HFFc6 (cell line): ENCODE results near the gene MRPL22. TPM values are rescaled to one million over a fixed set of nuclear protein-coding genes. Genes with fewer than 3 reads are reported as not detected.
A peak's percentile ranks its signal among the peaks of the same experiment; 100 is the strongest.
"Not testable (repeated sequence)": the region's sequence is repeated elsewhere in the genome, so short reads cannot be mapped to it uniquely, and the experiment has no call there.

Experiments
- DNase-seq: peaks from one replicate; pipeline ENCODE4 v3.0.0-alpha.2; 2018
- H3K27ac Mint-ChIP-seq: 2 replicates; pipeline ENCODE4 v1.8.0; 2020; ENCODE audit warnings: mild to moderate bottlenecking, mixed read lengths
- H3K27me3 Mint-ChIP-seq: 2 replicates; pipeline ENCODE4 v1.8.0; 2021; ENCODE audit warnings: mild to moderate bottlenecking, moderate library complexity, mixed read lengths; ENCODE audit not compliant: insufficient read depth
- H3K36me3 Mint-ChIP-seq: 2 replicates; pipeline ENCODE4 v1.8.0; 2021; ENCODE audit warnings: low read depth, mixed read lengths
- H3K4me1 Mint-ChIP-seq: 2 replicates; pipeline ENCODE4 v1.8.0; 2020; ENCODE audit warnings: low read depth, mixed read lengths
- H3K4me3 Mint-ChIP-seq: 2 replicates; pipeline ENCODE4 v1.8.0; 2020; ENCODE audit warnings: mild to moderate bottlenecking, moderate library complexity, mixed read lengths
- H3K9me3 Mint-ChIP-seq: 2 replicates; pipeline ENCODE4 v1.8.0; 2020; ENCODE audit warnings: mild to moderate bottlenecking, mixed read lengths
- total RNA-seq, 6 experiments: library from RNA; stranded (reverse); fragmentation: NEBNext Ultra II Directional; extraction: Animal tissue kit (Norgen Biotek cat#: 25700); gene quantifications; 2 replicates in 1 of 6; 3 replicates in 5 of 6; pipeline ENCODE4 v1.2.3, GENCODE V29; 2021
- TF ChIP-seq, protein P1 (sequence below): fragments of 200-600 bp; sonication (generic); IDR thresholded peaks from 2 replicates; pipeline ENCODE4 v1.5.0; 2021; ENCODE audit warnings: antibody characterized with exemption, mild to moderate bottlenecking

MRPL22 gene
- total RNA-seq, 6 experiments from 2014 or later: 44.1 to 60.9 (median 57.7) TPM

DNA sequence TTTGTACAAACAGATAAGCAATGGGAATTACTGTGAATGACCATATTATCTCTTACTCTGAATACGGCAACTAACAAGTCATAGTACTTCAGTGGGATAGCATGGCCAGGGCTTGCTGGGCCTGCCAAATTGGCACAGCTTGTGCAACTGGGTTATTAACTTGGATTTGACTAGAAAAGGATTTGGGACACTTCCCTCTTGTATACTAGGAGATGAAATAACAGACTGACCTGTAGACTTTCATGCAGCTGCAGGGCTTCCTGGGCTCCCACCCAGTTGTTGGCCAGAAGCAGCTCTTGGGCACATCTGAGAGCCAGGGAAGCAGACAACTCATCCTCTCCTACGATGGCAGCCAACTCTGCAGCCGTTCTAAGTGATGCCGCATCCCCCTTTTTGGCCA is 42.7 kb upstream of the MRPL22 start:
- TF ChIP-seq, protein P1, sequence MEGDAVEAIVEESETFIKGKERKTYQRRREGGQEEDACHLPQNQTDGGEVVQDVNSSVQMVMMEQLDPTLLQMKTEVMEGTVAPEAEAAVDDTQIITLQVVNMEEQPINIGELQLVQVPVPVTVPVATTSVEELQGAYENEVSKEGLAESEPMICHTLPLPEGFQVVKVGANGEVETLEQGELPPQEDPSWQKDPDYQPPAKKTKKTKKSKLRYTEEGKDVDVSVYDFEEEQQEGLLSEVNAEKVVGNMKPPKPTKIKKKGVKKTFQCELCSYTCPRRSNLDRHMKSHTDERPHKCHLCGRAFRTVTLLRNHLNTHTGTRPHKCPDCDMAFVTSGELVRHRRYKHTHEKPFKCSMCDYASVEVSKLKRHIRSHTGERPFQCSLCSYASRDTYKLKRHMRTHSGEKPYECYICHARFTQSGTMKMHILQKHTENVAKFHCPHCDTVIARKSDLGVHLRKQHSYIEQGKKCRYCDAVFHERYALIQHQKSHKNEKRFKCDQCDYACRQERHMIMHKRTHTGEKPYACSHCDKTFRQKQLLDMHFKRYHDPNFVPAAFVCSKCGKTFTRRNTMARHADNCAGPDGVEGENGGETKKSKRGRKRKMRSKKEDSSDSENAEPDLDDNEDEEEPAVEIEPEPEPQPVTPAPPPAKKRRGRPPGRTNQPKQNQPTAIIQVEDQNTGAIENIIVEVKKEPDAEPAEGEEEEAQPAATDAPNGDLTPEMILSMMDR: no peak
- Mint-ChIP-seq H3K9me3 (no peaks in the 10 kb centered on the region), H3K4me1 (peaks cover 9% of the 10 kb centered on the region; the same call in 1 of the 2 replicates), H3K27ac (no peak overlapping the region), H3K36me3 (peaks cover 16% of the 10 kb centered on the region), H3K27me3 (no peaks in the 10 kb centered on the region; the same call in none of the 2 replicates), H3K4me3 (no peak overlapping the region)
- no peak for DNase-seq

DNA sequence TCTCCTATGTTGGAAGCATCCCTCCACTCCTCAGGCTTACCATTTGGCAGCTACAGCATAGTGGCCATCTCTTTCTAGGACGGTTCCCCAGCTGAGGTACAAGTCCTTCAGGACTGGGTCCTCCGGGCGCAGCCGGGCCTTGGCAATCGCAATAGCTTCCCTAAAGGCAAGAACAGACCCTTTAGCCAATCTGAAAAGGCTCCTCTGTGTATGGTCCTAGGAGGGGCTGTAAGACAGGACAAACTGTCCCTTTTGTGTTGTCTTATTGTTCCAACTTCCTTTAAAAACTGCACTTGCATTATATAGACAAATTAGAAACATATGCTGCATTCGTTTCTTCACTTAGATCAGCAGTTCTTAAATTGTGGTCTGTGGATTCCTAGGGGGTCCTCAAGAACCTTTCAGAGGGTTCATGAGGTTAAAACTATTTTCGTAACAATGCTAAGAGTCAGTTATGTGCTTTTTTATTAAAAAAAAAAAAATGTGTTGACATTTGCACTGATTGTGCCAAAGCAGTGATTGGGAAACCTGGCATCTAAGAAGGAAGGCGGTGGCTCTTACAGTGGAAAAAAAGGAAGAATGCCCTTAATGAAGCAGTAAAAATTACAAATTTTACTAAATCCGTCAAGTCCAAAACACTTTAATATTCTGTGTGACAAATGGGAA is 41.6 kb upstream of the MRPL22 start:
- no peak for DNase-seq
- TF ChIP-seq, protein P1: no peak

DNA sequence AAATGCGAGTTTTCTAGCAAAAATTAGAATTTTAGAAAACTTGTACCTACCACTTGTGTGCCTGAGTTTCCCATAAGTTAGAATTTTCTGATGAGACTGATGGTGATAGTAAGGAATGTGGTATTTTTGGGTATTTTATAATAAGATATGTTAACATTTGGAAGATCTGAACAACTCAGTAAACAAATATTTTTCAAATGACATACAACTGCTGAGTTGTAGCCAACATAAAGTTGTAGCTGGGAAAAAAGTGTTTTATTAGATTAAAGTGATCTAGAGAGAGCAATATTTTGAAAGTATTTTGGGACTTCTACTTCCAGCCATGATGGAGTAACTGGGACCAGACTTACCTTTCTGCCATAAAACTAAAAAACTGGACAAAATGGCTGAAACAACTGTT is 40.8 kb upstream of the MRPL22 start:
- Mint-ChIP-seq H3K4me3 (no peak overlapping the region), H3K4me1 (peaks cover 9% of the 10 kb centered on the region; the same call in 1 of the 2 replicates), H3K9me3 (no peaks in the 10 kb centered on the region), H3K36me3 (peaks cover 22% of the 10 kb centered on the region), H3K27ac (peak overlapping the region; percentile 33; the same call in 1 of the 2 replicates), H3K27me3 (no peaks in the 10 kb centered on the region)
- no peak for DNase-seq
- TF ChIP-seq, protein P1: no peak

More for the DNA sequence above, 41.6 kb upstream of the MRPL22 start:
- Mint-ChIP-seq H3K36me3 (peaks cover 16% of the 10 kb centered on the region), H3K9me3 (no peaks in the 10 kb centered on the region), H3K27me3 (no peaks in the 10 kb centered on the region; the same call in 1 of the 2 replicates), H3K4me1 (peaks cover 9% of the 10 kb centered on the region; the same call in 1 of the 2 replicates), H3K4me3 (no peak overlapping the region), H3K27ac (no peak overlapping the region)

DNA sequence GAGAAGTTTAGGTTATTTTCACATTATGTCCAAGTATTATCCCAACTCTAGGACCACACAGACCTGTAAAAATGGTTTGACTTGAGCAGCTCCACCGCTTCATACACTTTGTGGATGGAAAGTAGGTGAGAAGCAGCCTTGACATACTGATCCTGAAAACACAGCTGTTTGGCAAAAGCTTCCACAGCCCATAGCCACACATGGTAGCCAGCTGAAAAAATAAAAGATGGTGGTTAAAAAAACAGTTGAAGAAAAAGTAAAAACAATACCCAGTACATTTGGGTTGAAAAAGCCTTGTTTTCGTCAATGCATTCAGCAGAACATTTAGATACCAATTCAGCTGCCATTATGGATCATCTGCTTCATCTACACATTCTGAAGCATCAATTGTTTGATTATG is 39.6 kb upstream of the MRPL22 start:
- peaks cover 22% of the 10 kb centered on the region for H3K36me3 Mint-ChIP-seq
- peaks cover 9% of the 10 kb centered on the region; the same call in 1 of the 2 replicates for H3K4me1 Mint-ChIP-seq
- H3K27ac Mint-ChIP-seq: no peak overlapping the region
- H3K9me3 Mint-ChIP-seq: no peaks in the 10 kb centered on the region
- TF ChIP-seq, protein P1: no peak
- no peak overlapping the region for H3K4me3 Mint-ChIP-seq
- no peaks in the 10 kb centered on the region for H3K27me3 Mint-ChIP-seq
- no peak for DNase-seq

DNA sequence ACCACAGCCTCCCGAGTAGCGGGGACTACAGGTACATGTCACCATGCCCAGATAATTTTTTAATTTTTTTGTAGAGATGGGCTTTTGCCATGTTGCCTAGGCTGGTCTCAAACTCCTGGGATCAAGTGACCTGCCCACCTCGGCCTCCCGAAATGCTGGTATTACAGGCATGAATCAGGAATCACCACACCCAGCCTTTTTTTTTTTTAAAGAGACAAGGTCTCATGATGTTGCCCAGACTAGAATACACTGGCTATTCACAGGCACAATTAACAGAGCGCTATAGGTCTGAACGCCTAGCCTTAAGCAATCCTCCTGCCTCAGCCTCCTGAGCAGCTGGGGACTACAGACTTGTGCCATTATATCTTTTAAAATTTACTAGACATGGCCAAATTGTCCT is 39.0 kb upstream of the MRPL22 start:
- Mint-ChIP-seq H3K4me1 (peaks cover 9% of the 10 kb centered on the region; the same call in 1 of the 2 replicates), H3K4me3 (no peak overlapping the region), H3K9me3 (no peaks in the 10 kb centered on the region), H3K27me3 (no peaks in the 10 kb centered on the region), H3K36me3 (peaks cover 22% of the 10 kb centered on the region), H3K27ac (no peak overlapping the region)
- TF ChIP-seq, protein P1: no peak
- DNase-seq: no peak

DNA sequence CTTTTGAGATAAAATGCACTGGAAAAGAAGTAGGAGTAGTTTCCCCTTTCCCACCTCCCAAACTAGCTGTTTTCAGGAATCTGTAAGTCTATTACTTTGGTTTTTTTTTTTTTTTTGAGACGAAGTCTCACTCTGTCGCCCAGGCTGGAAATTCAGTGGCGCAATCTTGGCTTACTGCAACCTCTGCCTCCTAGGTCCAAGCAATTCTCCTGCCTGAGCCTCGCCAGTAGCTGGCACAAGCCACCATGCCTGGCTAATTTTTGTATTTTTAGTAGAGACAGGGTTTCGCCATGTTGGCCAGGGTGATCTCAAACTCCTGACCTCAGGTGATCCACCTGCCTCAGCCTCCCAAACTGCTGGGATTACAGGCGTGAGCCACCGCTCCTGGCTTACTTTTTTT is 35.3 kb upstream of the MRPL22 start:
- H3K4me1 Mint-ChIP-seq, H3K27me3 Mint-ChIP-seq, H3K27ac Mint-ChIP-seq, H3K4me3 Mint-ChIP-seq, DNase-seq, H3K9me3 Mint-ChIP-seq: not testable (repeated sequence)
- peaks cover 28% of the 10 kb centered on the region for H3K36me3 Mint-ChIP-seq
